NCI-H345 (cell line): ENCODE results near the gene VMAC.

Source experiments
- DNase-seq: peaks from one replicate; lab custom pipeline; 2025; lab: John Stamatoyannopoulos, UW

VMAC gene

DNA sequence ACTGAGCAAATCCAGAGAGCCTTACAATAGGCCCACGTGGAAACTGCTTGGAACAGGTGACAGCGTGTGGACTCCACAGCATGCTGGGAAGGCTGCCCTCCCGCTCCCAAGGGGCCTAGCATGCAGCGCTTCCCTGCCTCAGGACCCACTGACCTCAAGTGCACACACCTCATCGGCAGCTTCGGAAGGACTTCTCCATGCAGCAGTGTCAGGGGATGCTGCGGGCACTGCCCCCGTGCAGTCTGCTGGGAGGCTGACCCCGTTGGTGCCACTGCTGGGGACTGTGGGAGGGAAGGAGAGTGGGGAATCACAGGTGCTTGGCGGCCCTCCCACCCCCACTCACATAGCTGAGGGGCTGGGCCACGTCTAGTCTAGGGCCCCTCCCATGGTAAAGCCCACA, 26.6 kb downstream of the VMAC start:
- no peak for DNase-seq

- no peak for DNase-seq
These were observed 27.5 kb downstream of the VMAC start for GRCh38 chr19:5932146-5932545.

DNA sequence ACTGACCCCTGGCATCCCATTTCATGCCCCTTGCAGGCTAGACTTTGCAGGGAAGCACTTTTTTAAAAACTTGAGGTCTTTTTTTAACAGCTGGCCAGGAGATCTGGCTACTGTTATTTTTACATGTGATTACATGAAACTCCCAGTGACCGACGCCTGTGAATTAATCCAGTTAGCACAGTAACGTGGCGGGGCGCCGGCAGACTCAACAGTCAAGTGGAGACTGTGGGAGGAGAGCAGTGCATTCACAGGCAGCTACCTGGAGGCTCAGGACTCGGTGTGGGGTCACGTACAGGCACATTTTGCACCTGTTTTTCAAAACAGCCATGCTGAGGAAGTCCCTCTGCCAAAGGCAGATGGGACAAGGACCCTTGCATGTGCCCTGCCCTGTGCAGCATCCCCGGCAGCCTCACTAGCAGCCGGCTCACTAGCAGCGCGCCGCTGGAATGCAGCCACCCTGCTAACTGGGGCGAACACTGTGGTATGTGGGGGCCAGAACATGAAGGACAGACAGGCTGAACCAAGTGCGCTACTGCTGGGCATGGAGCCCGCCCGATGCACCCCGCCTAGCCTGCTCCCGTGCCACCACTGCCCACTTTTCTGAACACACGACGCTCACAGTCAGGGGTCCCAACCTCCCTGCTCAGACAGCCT, 28.1 kb downstream of the VMAC start:
- no peak for DNase-seq

DNA sequence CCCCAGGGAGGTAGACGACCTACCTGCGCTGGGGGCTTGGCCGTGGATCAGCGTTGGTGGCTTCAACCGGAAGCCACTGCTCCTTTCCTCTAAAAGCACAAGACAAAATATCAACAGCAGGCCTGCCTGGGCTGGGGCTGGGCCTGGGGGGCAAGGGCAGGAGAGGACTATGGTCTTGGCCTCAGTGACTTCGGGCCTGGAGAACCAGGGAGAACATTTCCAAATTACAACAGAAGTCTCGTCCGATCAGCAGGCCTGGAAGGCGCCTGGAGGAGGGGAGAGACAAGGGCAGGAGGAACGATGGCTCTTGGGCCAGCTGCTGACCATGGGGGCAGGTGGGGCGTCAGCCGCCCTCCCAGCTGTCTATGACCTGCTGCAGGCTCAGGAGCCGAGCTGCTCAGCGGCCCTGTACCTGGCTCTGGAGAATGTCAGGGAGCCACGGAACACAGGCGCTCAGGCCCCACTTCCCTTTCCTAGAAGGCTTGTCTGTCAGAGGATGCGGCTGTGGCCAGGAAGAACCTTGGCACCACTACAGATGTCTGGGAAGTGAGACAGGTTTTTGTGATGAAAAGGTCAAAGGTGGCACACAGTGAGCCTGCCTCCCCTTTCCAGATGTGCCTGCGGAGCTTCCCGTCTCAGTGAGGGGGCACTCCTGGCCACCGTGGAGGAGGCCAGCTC, 28.9 kb downstream of the VMAC start:
- no peak for DNase-seq

- no peak for DNase-seq
These were observed 29.4 kb downstream of the VMAC start for GRCh38 chr19:5934069-5934401.

DNA sequence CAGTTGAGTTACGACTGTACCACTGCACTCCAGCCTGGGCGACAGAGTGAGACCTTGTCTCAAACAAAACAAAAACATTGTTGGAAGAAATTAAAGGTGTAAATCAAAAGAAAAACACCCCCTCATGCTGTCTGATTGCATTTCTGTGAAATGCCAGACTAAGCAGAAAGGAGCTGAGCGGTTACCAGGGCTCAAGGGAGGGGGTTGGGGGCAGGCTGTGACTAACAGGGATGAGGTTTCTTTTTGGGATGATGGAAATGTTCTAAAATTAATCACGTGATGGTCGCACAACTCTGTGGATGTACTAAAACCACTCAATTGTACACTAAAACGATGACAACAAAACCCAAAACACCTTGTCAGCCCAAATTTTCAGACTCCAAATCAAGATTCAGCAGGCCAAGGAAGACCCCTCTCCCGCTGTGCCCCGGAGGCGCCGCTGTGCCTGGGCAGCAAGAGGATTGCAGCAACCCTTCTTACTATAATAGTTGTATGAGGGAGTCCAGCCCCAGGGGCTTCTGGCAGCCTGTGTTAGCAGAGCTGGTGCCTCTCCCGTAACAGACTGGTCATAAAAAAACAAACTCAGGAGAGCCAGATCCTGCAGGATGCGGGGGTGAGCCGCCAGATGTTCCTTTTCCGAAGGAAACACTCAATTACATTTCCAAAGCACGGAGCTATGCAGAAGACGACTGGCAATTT, 30.3 kb downstream of the VMAC start:
- no peak for DNase-seq

- DNase-seq: no peak
These were observed 31.0 kb downstream of the VMAC start for GRCh38 chr19:5935473-5936291.

DNA sequence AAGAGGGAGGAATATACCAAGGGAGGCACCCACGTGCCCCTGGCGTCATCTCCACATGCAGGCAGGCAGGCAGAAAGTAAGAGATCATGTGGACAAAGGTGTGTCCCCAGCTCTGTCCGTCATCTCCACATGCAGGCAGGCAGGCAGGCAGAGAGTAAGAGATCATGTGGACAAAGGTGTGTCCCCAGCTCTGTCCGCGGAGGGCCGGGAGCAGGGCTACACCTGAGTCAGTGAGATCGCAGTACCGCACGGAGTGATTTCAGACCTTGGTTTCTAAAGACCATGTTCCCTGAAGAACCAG, 31.6 kb downstream of the VMAC start:
- DNase-seq: no peak

- no peak for DNase-seq
These were observed 32.9 kb downstream of the VMAC start for GRCh38 chr19:5937550-5937949.

DNA sequence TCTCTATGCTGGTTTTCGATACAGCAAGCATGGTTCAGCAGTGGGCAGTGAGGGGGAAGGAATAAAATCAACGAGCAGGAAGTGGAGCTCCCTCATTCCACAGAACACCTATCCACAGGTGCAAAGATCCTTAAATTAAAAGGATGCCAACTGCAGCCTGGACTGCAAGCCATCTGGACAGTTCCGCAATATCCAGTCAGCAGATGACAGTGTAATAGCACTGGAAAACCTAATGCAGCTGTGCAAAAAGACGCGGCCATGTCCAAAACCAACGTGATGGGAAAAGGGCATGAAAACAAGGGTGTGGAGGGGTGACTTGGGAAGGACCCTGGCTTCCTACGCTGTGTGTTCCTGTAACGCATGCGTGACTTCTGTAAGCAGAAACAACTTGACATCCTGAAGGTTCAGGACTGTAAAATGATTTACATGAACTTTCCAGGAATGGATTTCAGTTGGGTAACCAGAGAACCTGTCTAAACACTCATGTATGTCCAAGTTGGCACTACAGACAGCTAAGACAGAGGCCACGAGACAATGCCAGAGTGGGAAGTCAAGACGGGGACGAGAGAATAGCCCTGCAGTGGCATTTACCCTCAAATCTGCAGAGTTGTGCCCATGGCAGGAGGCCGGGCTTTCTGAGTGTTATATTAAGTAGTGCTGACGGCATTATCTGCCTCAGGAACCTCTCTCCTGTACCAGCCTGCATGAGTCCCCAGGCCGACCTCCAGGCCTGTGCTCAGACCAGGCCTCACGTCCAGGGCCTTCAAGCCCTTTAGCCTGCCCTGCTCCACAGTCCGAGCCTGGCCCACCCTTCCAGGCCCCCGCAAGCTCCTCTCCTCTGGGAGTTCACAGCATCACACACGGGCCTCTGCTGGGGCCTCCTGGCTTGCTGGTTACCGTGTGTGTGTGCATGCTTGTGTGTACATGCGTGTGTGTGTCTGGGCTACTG, 35.9 kb downstream of the VMAC start:
- DNase-seq: no peak

DNA sequence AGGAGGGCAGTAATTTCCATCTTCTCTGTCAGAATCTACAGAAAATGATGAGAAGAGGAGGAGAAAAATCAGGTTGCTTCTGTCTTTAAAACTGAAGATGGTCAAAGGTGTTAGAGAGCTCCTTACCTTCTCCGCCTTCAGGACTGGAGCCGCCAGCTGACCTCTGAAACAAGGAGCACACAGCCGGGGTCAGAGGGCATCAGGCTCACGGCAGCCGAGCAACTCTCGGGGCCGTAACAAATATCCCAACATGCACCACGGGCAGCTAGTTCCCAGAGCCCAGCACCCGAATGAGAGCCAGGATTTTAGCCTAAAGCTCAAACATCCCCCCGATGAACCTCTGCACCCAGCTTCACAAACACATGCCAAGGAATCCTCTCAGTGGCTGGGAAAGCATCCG, 37.0 kb downstream of the VMAC start:
- no peak for DNase-seq

- no peak for DNase-seq
These were observed 38.4 kb downstream of the VMAC start for GRCh38 chr19:5943045-5943444.

- DNase-seq: no peak
These were observed 39.0 kb downstream of the VMAC start for GRCh38 chr19:5943623-5944022.

DNA sequence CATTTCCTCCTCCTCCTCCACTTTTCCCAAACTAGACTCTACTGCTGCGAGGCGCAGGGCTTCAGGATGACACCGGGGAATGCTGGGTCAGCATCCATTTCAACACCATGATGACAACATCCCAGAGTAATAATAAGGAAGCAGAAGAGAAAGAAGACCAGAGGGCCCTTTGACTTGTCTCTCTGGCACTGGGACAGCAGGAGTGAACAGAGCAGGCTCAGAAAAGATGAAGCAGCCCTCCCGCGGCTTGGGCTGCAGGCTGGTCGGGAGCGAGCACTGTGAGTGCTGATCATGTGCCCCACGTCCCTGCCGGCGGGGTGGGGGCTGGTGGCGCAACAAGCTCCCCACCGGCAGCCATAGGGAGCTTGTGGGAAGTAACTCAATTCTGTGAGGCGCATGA, 42.8 kb downstream of the VMAC start:
- DNase-seq: no peak

DNA sequence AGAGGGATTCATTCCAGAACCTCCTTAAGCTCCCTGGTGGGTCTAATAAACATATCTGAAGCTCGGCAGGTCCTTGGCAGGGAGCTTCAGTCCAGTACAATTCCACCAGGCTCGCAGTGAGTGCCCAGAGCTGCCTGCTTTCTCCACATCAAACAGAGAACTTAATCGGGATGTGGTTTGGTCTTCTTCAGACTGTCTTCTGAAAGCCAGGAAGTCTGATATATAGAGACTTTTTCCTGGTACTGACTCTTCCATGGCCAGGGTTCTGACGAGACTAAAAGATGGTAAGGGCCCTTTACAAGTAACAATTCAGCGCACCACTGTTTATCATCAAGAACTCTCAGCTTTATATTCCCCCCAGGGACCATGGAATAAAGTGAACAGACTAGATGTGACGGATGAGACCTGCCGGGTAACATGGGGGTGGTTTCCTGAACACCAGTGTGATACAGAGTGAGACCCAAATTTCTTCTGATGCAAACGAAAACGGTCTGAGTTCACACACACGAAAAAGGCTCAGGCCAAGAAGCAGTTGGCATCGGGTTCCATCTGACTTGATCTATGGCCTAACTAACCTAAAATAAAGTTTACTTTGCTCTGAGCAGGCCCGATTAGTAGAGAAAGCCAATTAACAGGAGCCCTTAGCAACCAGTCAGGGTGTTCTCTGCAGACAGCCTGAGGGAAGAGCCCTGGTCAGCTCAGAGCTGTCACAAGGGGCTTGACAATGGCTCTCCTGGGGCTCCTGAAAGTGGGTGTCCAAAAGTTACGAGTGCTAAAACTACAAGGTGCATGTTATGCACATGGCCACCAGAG, 44.3 kb downstream of the VMAC start:
- no peak for DNase-seq

GRCh38 chr19:5949792-5950305, 45.2 kb downstream of the VMAC start:
- peak; percentile 69 for DNase-seq

DNA sequence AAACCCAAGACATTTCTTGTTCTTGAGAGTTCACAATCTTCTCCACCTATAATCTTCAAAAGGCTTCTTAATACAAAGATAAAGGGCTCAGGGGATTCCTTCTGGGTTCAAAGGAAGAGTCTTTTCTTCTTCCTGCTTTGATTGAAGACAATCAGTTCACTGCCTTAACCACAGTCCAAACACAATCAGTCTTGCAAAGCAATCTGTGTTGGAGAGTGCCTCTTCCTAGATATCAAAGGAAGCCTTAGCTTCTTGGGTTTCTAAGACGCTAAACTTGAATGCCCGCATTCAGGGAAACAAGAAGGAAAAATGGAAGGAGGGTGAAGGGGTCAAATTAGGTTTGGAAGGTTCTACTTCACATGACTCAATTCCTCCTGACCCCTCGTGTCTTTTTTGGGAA, 46.1 kb downstream of the VMAC start:
- DNase-seq: no peak

DNA sequence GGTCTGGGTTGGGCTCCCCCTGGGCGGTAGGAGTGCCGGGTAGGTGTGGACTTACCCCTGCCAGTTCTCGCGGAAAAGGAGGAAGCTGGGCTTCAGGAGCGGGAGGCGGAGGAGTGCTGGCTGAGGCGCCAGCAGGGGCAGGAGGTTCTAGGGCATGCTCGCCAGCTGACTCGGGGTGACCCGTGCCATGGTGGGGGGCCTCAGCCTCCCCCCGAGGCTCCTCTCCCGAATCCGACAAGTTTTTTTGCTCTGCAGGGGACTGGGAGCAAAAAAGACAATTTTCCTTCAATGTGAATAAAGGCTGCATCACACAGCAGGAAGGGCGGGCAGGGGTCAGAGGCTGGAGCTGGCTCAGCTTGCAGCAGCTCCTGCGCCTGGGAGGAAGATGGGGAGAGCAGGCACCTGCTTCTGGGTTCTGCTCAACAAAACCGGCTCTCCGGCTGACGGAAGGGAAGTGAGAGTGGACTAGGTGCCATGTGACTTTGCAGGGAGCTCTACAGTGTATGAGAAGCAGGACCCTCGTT, 46.7 kb downstream of the VMAC start:
- DNase-seq: no peak

DNA sequence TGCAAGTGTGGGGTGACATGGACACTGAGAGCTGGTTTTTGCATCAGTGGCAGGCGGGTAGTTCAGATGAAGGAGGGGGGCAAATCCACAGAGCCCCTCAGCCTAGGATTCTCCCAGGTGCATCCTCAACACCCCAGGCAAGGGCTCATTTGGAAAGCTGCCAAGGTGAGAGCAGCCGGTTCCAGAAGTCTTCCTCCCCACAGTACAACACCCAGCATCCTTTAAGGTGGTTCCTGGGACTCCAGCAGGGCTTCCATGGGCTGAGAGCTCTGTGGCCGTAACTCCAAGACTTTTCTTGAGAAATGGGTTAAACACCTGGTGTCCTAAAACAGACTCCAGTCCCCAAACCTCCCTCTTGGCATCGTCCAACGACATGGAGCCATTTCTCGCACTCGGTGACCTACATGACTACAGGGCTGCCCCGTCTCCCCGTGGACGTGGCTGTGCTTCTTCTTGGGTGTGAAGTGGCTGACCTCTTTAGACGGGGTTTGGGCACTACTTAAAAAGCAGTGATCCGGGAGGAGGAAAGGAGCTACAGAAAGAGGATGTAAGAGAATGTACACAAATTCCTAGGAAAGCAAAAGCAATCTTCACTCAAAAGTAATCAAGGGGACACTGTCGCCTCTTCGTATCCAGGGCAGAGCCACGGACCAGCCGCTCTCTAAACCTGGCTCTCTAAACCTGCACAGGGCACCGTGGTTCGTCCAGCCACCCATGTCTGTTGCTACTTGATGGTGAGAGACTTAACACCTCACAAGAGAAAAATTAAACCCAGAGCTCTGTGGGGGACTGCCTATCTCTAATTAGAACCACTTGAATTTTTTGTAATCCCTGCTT, 47.7 kb downstream of the VMAC start:
- peak; percentile 39 for DNase-seq
